Lower leg skin (tissue), 3 donors: ENCODE measurements around the gene RPL37A.

Source experiments
- POLR2A ChIP-seq, 2 donors: fragments of 450-650 bp; IDR thresholded peaks; one replicate each; pipeline ENCODE4 v1.6.1; 2016 to 2017; ENCODE audit warnings: antibody characterized with exemption in 2 of 2, mild to moderate bottlenecking in 1 of 2, moderate library complexity in 1 of 2
- TF ChIP-seq, protein P1 (sequence below), 3 donors: fragments of 450-650 bp; IDR thresholded peaks; one replicate each; pipeline ENCODE4 v1.5.1; 2016; ENCODE audit warnings: antibody characterized with exemption in 3 of 3, mild to moderate bottlenecking in 3 of 3, moderate library complexity in 2 of 3

DNA sequence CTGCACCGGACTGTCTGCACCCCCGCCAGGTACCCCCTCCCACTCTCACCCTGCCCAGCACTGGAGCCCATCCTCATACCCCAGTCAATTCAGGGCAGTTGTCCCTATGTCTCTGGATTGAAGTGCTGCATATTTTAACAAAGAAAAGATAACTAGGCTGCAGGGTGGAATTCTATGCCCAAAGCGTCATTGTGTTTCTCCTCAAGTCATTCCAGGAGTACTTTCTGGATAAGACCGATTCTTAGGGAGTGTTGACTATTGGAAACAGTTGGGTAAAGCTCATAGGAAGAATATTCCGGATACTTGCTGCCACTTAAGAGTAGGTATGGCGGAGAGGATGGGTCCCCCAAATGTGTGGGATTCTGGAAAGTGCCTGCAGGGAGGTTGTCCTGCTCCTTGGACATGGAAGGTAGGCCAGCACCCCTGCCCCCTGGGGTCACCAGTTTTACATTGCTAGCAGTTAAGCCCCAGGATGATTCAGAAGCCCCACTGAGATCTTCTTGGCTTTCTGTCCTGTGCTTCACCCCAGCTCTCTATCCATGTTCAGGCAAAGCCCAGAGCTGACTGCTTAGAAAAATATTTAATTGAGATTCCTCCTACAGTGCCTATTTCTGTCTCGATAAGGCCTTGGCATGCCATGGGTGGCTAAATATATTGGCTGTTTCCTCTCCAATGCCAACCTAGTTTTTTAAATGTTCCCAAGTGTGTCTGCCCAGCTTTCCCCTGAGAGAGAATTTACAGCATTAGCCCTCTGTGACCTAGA, 48.2 kb downstream of the RPL37A start:
- TF ChIP-seq, protein P1, sequence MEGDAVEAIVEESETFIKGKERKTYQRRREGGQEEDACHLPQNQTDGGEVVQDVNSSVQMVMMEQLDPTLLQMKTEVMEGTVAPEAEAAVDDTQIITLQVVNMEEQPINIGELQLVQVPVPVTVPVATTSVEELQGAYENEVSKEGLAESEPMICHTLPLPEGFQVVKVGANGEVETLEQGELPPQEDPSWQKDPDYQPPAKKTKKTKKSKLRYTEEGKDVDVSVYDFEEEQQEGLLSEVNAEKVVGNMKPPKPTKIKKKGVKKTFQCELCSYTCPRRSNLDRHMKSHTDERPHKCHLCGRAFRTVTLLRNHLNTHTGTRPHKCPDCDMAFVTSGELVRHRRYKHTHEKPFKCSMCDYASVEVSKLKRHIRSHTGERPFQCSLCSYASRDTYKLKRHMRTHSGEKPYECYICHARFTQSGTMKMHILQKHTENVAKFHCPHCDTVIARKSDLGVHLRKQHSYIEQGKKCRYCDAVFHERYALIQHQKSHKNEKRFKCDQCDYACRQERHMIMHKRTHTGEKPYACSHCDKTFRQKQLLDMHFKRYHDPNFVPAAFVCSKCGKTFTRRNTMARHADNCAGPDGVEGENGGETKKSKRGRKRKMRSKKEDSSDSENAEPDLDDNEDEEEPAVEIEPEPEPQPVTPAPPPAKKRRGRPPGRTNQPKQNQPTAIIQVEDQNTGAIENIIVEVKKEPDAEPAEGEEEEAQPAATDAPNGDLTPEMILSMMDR (IDR thresholded peaks at IDR 0.05): no peak
- TF ChIP-seq POLR2A (IDR thresholded peaks at IDR 0.05): no peak
